AG09309 (cell line): ENCODE measurements around the gene C1orf74.

ENCODE experiments used
- DNase-seq: peaks from one replicate; pipeline ENCODE4 v3.0.0-alpha.2; 2010; ENCODE audit warnings: low read depth
- H3K4me3 ChIP-seq: 2 replicates; pipeline ENCODE4 v1.5.1; 2011; ENCODE audit warnings: mild to moderate bottlenecking, low read depth, low read length, moderate library complexity; ENCODE audit not compliant: control insufficient read depth
- TF ChIP-seq, protein P1 (sequence below): IDR thresholded peaks from 2 replicates; pipeline ENCODE4 v1.5.1; 2011; ENCODE audit warnings: mild to moderate bottlenecking, low read depth, low read length, inconsistent platforms; ENCODE audit not compliant: insufficient read depth, control insufficient read depth; ENCODE audit errors: missing control alignments

Gene C1orf74

DNA sequence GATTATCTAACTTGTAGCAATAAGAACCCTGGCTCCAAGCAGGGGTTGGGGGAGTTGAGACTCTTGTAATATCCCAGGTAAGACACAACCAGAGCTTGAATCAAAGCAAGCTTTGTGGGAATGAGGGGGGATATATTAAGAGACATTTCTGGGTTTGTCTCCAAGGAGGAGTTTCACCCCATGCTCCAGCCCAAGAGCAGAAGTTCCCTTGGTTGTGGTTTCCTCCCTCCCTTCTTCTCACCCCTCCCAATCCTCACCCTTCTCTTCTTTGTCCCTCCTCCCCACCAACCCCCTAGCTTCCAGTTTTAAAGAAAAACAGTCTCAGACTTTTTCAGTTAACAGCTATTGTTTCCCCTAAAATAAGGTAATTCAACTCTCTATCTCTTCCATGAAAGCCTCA, 16.7 kb downstream of the C1orf74 start:
- no peak overlapping the region for H3K4me3 ChIP-seq
- TF ChIP-seq, protein P1, sequence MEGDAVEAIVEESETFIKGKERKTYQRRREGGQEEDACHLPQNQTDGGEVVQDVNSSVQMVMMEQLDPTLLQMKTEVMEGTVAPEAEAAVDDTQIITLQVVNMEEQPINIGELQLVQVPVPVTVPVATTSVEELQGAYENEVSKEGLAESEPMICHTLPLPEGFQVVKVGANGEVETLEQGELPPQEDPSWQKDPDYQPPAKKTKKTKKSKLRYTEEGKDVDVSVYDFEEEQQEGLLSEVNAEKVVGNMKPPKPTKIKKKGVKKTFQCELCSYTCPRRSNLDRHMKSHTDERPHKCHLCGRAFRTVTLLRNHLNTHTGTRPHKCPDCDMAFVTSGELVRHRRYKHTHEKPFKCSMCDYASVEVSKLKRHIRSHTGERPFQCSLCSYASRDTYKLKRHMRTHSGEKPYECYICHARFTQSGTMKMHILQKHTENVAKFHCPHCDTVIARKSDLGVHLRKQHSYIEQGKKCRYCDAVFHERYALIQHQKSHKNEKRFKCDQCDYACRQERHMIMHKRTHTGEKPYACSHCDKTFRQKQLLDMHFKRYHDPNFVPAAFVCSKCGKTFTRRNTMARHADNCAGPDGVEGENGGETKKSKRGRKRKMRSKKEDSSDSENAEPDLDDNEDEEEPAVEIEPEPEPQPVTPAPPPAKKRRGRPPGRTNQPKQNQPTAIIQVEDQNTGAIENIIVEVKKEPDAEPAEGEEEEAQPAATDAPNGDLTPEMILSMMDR, result no peak
- no peak for DNase-seq

- H3K4me3 ChIP-seq, result no peak overlapping the region
- TF ChIP-seq, protein P1, result no peak
These were observed 17.3 kb downstream of the C1orf74 start for GRCh38 chr1:209767096-209767495.

DNA sequence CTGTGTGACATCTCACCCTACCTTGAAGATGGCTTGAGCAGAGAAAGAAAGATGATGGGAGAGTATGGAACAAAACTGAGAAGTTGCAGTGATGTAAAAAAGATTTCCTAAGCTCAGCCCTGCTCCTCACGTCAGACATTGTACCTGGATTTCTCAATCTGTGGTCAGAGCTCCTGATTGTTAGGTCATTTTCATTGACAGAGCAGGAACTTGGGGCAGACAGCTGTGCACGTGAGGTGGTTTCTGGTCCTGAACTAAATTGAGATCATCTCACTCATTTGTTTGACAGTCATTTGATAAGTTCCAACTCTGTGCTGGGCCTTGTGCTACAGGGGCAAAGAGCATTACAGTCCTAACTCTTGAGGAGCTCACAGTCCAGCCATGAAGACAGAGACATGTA, 18.3 kb downstream of the C1orf74 start:
- TF ChIP-seq, protein P1, result no peak
- DNase-seq, result no peak
- no peak overlapping the region for H3K4me3 ChIP-seq

More at GRCh38 chr1:209767096-209767495, 17.3 kb downstream of the C1orf74 start:
- DNase-seq, result no peak

GRCh38 chr1:209761011-209761635, 23.2 kb downstream of the C1orf74 start:
- TF ChIP-seq, protein P1, result no peak
- DNase-seq, result no peak
- no peak overlapping the region for H3K4me3 ChIP-seq

GRCh38 chr1:209759829-209760359, 24.5 kb downstream of the C1orf74 start:
- TF ChIP-seq, protein P1, result no peak
- no peak for DNase-seq
- no peak overlapping the region for H3K4me3 ChIP-seq

GRCh38 chr1:209758400-209758799, 26.0 kb downstream of the C1orf74 start:
- TF ChIP-seq, protein P1, result no peak
- no peak for DNase-seq
- H3K4me3 ChIP-seq, result no peak overlapping the region
